NOMO-1 treated with DMSO at 0.1 percent for 48 hours (cell line): Measurements from ENCODE around the gene POFUT1.
"Not testable (repeated sequence)": the region's sequence is repeated elsewhere in the genome, so short reads cannot be mapped to it uniquely, and the experiment has no call there.

Source experiments
- DNase-seq: peaks from one replicate; lab custom pipeline; 2025; ENCODE audit not compliant: unreplicated experiment; lab: John Stamatoyannopoulos, UW

Gene POFUT1

DNA sequence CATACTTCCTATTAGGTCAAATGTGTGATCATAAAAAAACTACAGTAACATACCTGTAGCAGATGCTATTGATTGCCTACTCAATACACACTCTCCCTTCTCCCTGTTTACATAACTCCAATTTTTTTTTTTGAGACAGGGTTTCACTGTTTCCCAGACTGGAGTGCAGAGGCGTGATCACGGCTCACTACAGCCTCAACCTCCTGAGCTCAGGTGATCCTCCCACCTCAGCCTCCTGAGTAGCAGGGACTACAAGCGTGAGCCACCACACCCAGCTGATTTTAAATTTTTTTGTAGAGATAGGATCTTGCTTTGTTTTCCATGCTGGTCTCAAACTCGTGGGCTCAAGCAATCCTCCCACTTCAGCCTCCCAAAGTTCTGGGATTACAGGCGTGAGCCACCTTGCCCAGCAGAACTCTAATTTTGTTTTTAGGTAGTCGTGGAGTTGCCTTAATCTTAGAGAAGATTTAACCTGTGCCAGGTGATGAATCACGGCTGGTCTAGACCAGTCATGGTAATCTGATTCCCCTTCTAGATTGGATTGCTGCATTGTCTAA, 55.8 kb downstream of the POFUT1 start:
- DNase-seq = no peak

DNA sequence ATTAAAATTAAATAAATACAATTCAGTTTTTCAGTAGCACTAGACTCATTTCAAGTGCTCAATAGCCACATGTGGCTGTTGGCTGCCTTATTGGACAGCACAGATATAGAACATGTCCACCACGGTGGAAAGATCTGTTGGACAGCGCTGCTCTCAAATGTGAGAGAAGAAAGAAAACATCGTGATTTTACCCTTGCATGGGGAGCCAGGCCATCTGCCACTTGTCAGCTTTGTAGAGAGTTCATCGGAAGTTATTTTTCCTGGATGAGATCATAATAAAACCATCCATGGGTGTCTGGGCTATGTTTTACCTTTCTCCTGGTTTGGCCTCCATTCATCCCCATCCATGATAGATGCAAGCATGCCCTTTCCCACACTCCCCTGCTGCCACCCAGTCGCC, 63.9 kb downstream of the POFUT1 start:
- DNase-seq = no peak

- no peak for DNase-seq
Measured at GRCh38 chr20:32274359-32274758, 66.7 kb downstream of the POFUT1 start.

DNA sequence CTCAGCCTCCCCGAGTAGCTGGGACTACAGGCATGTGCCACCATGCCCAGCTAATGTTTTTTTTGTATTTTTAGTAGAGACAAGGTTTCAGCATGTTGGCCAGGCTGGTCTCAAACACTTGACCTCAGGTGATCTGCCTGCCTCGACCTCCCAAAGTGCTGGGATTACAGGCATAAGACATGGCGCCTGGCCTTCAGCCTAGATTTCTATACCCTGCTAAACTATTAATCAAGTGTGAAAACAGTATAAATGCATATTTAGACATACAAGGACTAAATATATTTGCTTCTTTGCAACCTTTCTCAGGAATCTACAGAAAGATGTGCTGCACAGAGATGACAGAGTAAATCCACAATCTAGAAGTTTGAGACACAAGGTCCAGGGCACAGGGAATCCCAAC, 67.5 kb downstream of the POFUT1 start:
- not testable (repeated sequence) for DNase-seq

DNA sequence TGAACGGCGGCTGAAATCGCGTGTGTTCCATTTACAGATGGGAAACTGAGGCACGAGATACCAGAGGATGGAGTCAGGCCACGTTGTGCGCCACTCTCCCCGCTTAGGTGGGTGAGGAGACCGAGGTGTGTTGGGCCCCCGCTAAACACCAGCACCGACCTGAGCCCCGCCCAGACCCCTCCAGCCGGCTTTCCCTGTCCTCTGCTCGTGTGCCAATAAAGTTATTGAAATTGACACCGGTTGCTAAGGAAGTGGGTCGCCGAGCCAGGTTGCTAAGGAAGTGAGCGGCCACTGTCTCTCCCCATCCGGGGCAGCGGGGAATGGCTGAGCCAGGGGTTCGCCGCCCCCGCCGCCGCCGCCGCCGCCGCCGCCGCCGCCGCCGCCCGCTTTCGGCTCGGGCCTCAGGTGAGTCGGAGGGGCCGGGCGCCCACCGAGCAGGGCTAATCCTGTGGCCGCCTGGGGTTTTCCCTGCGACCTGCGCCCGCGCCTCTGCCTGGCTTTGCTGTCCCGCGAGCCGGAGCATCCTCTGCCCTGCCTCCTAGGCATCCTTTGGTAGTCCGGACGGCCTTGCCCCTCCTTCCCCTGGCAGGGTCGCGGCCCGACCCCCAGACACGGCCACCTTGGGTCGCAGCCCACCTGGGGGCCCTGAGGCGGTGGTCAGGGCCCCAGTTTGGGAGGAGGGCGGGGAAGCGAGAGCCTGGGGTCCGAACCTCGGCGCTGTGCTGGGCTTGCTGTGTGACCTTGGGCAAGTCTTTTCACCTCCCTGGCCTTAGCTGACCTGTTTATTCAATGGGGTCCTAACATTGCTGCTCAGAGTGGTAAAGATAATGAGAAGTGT, 69.9 kb downstream of the POFUT1 start, which contains the start of gene KIF3B:
TSS of gene KIF3B (plus strand) at position 291 of the 838 bp plus-strand sequence. CDS start 32,127 bp downstream, outside the sequence.
- DNase-seq = peak; percentile 83

GRCh38 chr20:32278199-32278643, 70.5 kb downstream of the POFUT1 start:
- DNase-seq = peak; percentile 42

- DNase-seq = no peak
Measured at GRCh38 chr20:32281711-32282110, 74.0 kb downstream of the POFUT1 start.

DNA sequence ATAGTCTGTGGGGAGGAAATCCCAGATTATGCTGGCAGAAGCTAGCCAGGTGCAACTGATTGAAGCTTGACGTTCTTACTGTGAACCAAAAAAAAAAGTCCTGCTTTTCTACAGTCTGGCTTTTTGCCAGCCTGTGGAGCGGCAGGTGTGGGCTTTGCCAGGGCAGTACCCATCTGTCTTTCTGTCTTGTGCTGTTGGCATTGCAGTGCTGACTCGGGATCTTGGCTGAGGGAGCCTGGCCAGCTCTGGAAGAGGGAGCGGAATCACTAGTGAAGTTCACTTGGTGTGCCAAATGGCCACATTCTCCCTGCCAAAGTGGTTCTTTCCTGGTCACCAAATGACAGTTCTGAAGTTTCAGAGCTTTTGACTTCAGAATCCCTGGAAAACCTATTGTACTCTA, 74.8 kb downstream of the POFUT1 start:
- DNase-seq = no peak

GRCh38 chr20:32285082-32285620, 77.5 kb downstream of the POFUT1 start:
- DNase-seq = no peak

- peak; percentile 53 for DNase-seq
Measured at GRCh38 chr20:32285621-32286371, 78.1 kb downstream of the POFUT1 start.

DNA sequence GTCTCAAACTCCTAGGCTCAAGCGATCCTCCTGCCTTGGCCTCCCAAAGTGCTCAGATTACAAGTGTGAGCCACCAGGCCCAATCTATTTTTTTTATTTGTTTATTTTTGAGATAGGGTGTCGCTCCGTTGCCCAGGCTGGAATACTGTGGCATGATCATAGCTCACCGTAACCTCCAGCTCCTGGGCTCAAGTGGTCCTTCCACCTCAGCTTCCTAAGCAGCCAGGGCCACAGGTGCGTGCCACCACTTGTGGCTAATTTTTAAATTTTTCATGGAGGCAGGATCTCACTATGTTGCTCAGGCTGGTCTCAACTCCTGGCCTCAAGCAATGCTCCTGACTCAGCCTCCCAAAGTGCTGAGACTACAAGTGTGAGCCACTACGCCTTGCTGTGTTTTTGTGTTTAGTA, 79.6 kb downstream of the POFUT1 start:
- no peak for DNase-seq
